Activated CD4-positive, alpha-beta T cell treated with anti-CD3 and anti-CD28 coated beads, Interleukin-10, Interleukin-2, amounts not matched to agents 100 ng/mL and 50 ng/mL, durations not matched to agents 16 hours and 8 hours (primary cell): ENCODE data around the gene CTLA4.

Source experiments
- DNase-seq: peaks from one replicate; pipeline ENCODE4 v3.0.0-alpha.2; 2020

Gene CTLA4

GRCh38 chr2:203867561-203868200 lies at the start of gene CTLA4:
CTLA4 (plus strand) TSS chr2:203867771; CDS start chr2:203867943, 172 bp downstream.
- DNase-seq, result peak; percentile 86

DNA sequence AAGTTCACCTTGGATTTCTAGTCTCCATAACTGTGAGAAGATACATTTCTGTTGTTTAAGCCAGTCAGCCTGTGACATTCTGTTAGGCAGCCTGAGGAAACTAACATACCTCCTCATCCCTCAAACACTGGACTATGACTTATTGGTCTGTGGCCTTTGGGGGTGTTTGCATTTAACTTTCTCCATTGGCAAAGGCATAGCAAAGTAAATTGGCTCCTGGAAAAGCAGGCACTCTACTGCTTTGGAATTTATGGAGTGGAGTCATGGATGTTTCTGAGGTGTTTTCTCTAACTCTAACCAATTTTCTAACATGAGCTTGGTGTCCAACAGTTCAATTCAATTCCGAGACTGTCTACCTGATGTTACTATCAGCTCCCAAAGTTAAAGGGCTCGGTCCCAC lies 48.9 kb upstream of the CTLA4 start:
- DNase-seq, result no peak

DNA sequence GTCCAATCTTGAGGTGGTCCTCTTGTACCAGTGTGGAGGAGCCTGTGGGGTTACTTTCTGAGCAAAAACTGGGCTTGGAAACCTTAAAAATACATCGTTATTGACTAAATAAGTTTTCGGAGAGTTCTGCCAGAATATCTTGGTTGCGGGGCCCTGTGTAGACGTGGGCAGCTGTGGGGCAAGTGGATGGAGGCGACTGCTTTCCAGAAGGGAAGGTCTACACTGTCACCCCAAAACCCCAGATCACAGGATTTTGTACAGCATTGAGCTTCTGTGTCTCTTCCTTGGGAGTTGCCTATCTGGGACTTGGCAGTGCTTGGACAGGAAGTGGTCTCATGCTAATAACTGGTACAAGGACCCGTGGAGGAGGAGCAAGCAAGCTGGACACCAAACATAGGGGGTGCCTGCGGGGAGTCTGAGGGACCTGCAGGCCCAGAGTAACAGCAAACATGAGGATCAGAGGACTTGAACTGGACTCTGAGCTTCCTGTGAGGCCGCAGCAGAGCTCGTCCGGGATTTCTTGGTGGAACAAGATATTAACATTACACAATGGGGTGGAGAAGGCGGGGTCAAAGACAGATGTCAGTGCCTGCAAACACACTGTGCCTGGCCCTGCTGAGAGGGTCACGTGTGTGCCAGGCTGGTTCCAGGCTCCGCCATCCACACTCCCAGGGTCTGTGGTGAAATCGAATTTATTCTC lies 48.0 kb upstream of the CTLA4 start:
- no peak for DNase-seq

DNA sequence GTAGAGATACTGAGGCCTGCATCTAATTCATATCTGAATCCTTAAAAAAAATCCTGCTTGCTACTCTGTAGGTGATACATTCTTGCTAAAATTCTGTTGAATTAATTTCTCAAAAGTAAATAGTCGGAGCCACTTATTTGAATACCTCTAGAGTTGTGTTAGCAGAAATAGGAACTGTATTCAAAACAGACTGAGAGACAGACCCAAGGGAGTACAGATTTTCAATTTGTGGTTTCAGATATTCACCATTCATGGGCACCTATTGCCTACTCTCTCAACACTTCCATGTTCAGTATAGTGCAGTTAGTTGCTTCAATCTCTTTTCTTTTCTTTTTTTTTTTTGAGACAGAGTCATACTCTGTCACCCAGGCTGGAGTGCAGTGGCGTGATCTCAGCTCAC lies 46.6 kb upstream of the CTLA4 start:
- DNase-seq, result no peak

GRCh38 chr2:203822240-203822639 lies 45.3 kb upstream of the CTLA4 start:
- DNase-seq, result no peak

- DNase-seq, result no peak
Observed at GRCh38 chr2:203823173-203823572, 44.4 kb upstream of the CTLA4 start.

GRCh38 chr2:203824057-203824456 lies 43.5 kb upstream of the CTLA4 start:
- peak; percentile 54 for DNase-seq

GRCh38 chr2:203824603-203825002 lies 43.0 kb upstream of the CTLA4 start:
- peak; percentile 32 for DNase-seq

DNA sequence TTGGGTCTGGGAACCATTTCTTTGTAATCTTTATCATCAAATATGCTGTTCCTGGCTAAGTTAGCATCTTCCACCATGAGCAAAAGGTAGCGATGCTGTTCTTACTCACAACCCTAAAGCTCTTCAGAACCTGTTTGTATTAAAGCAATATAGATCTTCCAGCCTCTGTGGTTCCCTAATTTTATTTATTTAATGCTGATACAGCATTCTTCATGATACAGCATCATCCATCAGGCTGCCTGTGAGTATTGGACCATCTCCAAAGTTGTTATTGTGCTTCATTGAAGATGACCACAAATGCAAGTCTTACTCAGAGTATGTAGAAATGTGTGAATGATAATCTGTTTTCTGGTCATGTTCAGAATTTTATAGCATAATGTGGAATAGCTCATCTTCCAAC lies 40.9 kb upstream of the CTLA4 start:
- no peak for DNase-seq

DNA sequence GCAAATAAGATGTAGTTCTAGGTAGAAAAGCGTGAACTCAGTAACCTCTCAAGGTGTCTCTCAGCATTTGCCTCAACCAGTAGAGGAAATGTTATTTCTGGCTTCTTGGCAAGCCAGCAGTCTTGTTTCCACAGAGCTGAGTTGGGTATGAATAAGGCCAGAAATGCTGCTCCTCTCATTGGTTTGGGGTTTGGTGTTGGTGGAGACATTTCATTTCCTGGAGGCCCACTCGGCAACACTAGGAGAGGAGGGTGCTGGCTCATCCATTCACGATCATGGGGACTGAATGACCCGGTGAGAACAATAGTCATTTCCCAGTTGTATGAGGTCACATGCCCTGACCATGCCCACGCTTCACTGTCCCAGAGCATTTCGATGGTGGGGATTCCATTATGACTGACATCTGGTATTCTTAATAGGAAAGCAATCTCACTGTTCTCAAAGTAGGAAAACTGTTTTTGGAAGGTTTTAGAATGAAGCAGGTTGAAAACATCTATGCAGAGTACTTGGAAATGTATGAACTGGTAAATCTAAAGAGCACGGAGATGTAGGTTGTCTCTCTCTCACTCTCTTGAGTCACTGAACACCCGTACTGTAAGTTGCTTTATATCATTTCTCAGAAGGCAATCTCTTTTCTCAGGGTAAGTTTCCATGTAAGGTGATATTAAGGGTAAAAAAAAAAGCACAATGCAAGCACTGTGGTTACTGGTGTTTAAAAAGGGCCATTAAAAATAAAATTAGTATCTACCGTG lies 37.1 kb upstream of the CTLA4 start:
- DNase-seq, result peak; percentile 91

GRCh38 chr2:203835420-203835819 lies 32.2 kb upstream of the CTLA4 start:
- DNase-seq, result no peak

GRCh38 chr2:203835892-203836800 lies 31.4 kb upstream of the CTLA4 start:
- DNase-seq, result no peak

DNA sequence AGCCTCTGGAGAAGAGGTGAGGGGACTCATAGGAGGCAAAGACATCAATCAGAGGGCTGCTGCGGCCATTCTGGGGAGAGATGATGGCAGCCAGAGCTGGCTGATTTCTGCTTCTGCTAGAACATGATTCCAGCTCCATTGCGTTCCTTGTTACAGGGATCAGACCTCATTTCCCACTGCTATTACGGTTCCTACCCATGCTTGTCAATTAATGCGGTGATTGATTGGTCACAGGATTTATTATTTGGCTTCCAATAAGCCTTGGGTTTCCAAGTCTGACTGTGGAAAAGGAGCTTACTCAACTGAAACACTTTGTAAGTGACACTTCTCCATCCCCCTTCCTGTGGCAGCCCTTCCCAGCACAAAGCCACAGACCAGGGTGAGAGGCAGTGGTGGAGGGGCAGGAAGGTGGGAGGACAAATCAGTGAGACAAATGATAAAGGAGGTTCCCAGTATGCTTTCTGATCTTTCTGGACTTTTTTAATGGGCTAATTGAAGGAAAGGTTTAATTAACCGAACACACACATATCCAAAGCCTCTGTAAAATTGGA lies 26.8 kb upstream of the CTLA4 start:
- DNase-seq, result no peak

DNA sequence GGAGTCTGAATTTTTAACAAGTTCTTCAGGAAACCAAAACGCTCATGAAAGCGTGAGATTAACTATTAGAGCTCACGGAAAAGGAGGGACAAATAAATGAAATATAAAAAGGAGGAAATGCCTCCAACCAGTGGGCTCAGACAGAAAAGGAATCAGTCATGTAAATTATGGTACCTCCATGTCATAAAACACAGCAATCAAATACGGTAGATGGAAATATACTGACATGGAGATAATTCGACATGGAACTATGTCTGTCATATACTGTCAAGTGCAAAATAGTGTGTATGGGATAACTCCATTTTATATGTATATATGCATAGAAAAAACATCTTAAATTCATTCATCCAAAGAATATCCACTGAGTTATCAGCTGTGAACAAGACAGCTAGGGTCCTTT lies 25.9 kb upstream of the CTLA4 start:
- no peak for DNase-seq

GRCh38 chr2:203842373-203842772 lies 25.2 kb upstream of the CTLA4 start:
- DNase-seq, result no peak

DNA sequence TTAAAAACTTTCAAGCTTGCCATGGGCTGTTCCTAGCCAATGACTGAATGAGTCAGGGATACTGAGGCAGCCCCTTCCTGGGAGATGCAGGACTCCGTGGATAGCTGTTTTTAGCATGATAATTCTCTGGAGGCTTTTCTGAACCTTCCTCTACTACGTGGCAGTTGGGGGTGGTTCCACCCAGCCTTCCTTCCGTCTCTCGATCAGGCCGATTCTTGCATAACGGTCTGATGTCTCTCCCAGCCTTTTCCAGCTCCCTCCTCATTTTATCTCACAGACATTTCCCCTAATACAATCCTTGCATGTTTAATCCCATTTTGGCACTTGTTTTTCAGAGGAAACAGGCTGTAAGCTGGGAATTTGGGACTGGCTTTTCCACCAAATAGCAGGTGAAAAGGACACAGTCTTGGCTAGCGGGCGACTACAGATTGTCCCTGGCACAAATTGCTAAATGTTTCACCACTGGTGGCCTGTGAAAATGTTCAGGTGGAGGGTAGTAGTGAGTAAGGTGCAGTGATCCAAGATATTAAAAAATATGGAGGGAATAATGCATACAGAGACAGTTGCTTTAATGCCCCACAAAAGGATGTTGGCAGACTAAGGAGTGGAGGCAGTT lies 21.0 kb upstream of the CTLA4 start:
- no peak for DNase-seq

GRCh38 chr2:203849010-203849409 lies 18.6 kb upstream of the CTLA4 start:
- DNase-seq, result no peak

- no peak for DNase-seq
Observed at GRCh38 chr2:203852760-203853159, 14.8 kb upstream of the CTLA4 start.

DNA sequence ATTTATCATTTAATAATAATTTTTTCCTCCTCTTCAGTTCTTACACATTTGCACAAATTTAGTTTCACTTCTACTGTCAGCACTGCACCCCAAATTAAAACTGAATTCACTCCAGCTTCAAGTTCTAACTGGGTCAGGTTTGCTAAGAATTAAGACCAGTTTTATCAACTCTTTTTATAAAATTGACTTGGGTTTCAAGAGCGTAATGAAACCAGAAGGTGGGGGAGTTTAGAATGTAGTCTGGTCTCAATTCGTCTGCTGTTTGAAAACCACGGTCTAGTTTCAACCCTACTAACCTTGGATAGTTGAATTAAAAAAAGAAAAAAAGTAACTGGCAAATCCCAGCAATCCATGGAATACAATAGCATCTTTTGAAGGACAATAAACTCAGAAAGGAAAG lies 14.3 kb upstream of the CTLA4 start:
- DNase-seq, result no peak

GRCh38 chr2:203853722-203854121 lies 13.8 kb upstream of the CTLA4 start:
- no peak for DNase-seq

DNA sequence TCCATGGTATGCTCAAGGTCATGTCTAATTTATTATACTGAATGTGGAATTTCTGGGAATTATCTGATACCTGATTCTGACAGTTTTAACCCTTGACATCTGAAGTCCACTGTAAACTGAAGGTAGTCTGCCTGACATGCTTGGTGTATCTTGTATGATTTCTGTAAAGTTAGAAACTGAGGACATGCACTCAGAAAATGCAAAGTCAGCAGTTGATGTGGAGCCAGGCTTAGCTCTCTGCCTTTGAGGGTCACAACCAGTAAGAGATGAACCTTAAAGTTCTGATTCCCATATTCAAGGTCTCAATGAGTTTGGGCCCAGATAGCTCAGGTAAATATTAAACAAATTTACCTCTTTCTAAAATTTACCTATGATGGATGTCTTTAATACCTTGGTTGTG lies 12.3 kb upstream of the CTLA4 start:
- DNase-seq, result no peak

DNA sequence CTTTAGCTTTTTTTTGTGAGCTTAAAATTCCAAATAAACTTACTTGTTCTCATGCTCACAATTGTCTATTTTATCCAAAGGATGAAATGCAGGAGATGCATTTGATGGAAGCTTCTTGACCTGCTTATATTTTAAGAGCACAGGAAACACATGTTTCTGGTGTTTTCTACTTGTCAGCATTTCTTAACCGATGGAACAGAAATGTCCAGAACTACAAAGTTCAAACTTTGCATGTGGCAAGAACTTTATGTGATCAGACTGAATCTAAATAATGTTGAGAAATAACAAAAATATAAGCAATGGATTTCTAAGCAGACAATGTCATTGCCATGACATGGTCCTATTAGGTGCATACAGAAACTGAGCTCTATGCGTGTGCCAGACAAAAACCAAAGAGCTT lies 9.9 kb upstream of the CTLA4 start:
- peak; percentile 19 for DNase-seq
